ENCODE data around the gene TRAPPC2L. TPM values are rescaled to one million over a fixed set of nuclear protein-coding genes. Genes with fewer than 3 reads are reported as not detected.

The TRAPPC2L gene
- total and polyA plus RNA-seq, 2 experiments from 2014 or later, result 58.7 to 215 TPM

GRCh38 chr16:88903267-88903666 lies 46.3 kb downstream of the TRAPPC2L start:
- no peaks in the 10 kb centered on the region for H3K27me3 ChIP-seq
- no peak overlapping the region for H3K27ac ChIP-seq
- H3K4me3 ChIP-seq, result no peak overlapping the region
- H2AFZ ChIP-seq, result no peak overlapping the region
- no peaks in the 10 kb centered on the region for H3K36me3 ChIP-seq (replicated peaks; ENCODE audit: insufficient read depth, low read depth)
- H4K20me1 ChIP-seq (ENCODE audit: insufficient read depth, poor library complexity, severe bottlenecking), result no peaks in the 10 kb centered on the region
- no peaks in the 10 kb centered on the region for H3K9me3 ChIP-seq (ENCODE audit: low read depth)
- H3K79me2 ChIP-seq, result no peaks in the 10 kb centered on the region
- TF ChIP-seq EZH2phosphoT487 (IDR thresholded peaks at IDR 0.05; ENCODE audit: low read depth, severe bottlenecking, unreplicated experiment) (no peak), EZH2 (IDR thresholded peaks at IDR 0.05; ENCODE audit: borderline replicate concordance) (no peak), CTCF (IDR thresholded peaks at IDR 0.05; ENCODE audit: poor library complexity) (no peak)
- no peak for DNase-seq (ENCODE audit: low spot score)
- H3K4me1 ChIP-seq (ENCODE audit: insufficient read depth), result no peaks in the 10 kb centered on the region
- no peak overlapping the region for H3K4me2 ChIP-seq
- WGBS (ENCODE audit: low lambda C conversion rate, missing lambda C conversion rate), result 87% methylated on average over 13 of the region's 14 CpGs
- H3K9me2 ChIP-seq (replicated peaks; ENCODE audit: insufficient read depth), result no peaks in the 10 kb centered on the region

- Histone ChIP-seq H3K4me3 (no peak overlapping the region), H3K36me3 (replicated peaks; ENCODE audit: insufficient read depth, low read depth) (no peaks in the 10 kb centered on the region), H3K4me1 (ENCODE audit: insufficient read depth) (no peaks in the 10 kb centered on the region), H3K9me2 (replicated peaks; ENCODE audit: insufficient read depth) (no peaks in the 10 kb centered on the region), H3K4me2 (no peak overlapping the region), H4K20me1 (ENCODE audit: insufficient read depth, poor library complexity, severe bottlenecking) (no peaks in the 10 kb centered on the region), H3K9me3 (ENCODE audit: low read depth) (no peaks in the 10 kb centered on the region), H3K27ac (no peak overlapping the region), H2AFZ (no peak overlapping the region), H3K79me2 (no peaks in the 10 kb centered on the region), H3K27me3 (no peaks in the 10 kb centered on the region)
- 88% methylated on average over 16 of the region's 21 CpGs for WGBS (ENCODE audit: low lambda C conversion rate, missing lambda C conversion rate)
- TF ChIP-seq EZH2phosphoT487 (IDR thresholded peaks at IDR 0.05; ENCODE audit: low read depth, severe bottlenecking, unreplicated experiment) (no peak), EZH2 (IDR thresholded peaks at IDR 0.05; ENCODE audit: borderline replicate concordance) (no peak), CTCF (IDR thresholded peaks at IDR 0.05; ENCODE audit: poor library complexity) (no peak)
- DNase-seq (ENCODE audit: low spot score), result no peak
Observed at GRCh38 chr16:88904676-88905365, 47.9 kb downstream of the TRAPPC2L start.

- H3K9me3 ChIP-seq (ENCODE audit: low read depth), result no peaks in the 10 kb centered on the region
- no peaks in the 10 kb centered on the region for H3K79me2 ChIP-seq
- no peak overlapping the region for H2AFZ ChIP-seq
- H3K27ac ChIP-seq, result no peak overlapping the region
- no peaks in the 10 kb centered on the region for H3K9me2 ChIP-seq (replicated peaks; ENCODE audit: insufficient read depth)
- no peaks in the 10 kb centered on the region for H4K20me1 ChIP-seq (ENCODE audit: insufficient read depth, poor library complexity, severe bottlenecking)
- 65% methylated on average over 6 of the region's 13 CpGs for WGBS (ENCODE audit: low lambda C conversion rate, missing lambda C conversion rate)
- H3K36me3 ChIP-seq (replicated peaks; ENCODE audit: insufficient read depth, low read depth), result no peaks in the 10 kb centered on the region
- H3K4me2 ChIP-seq, result no peak overlapping the region
- no peak overlapping the region for H3K4me3 ChIP-seq
- DNase-seq (ENCODE audit: low spot score), result peak; percentile 28
- TF ChIP-seq EZH2phosphoT487 (IDR thresholded peaks at IDR 0.05; ENCODE audit: low read depth, severe bottlenecking, unreplicated experiment), result no peak
- TF ChIP-seq CTCF (IDR thresholded peaks at IDR 0.05; ENCODE audit: poor library complexity), result no peak
- no peak for TF ChIP-seq EZH2 (IDR thresholded peaks at IDR 0.05; ENCODE audit: borderline replicate concordance)
- H3K27me3 ChIP-seq, result no peaks in the 10 kb centered on the region
- no peaks in the 10 kb centered on the region for H3K4me1 ChIP-seq (ENCODE audit: insufficient read depth)
Observed at GRCh38 chr16:88905563-88905962, 48.6 kb downstream of the TRAPPC2L start.

All from hepatocyte (in vitro differentiated cells).